Subcutaneous adipose tissue (tissue), 4 donors: ENCODE results near the gene STT3B. TPM values are rescaled to one million over a fixed set of nuclear protein-coding genes. Genes with fewer than 3 reads are reported as not detected.

ENCODE experiments used
- total RNA-seq, 4 donors: library from RNA; depleted of rRNA; stranded (reverse); fragments of >200 nt; gene quantifications; one replicate each; pipeline ENCODE4 v1.1.0, GENCODE V29; 2016
- TF ChIP-seq, protein P1 (sequence below): fragments of 450-650 bp; IDR thresholded peaks from one replicate; pipeline ENCODE4 v1.5.1; 2016; ENCODE audit warnings: low read depth, mild to moderate bottlenecking, control low read depth, antibody characterized with exemption, moderate library complexity

STT3B gene
- total RNA-seq, 4 donors from 2014 or later = 57.6 to 128 (median 103) TPM

DNA sequence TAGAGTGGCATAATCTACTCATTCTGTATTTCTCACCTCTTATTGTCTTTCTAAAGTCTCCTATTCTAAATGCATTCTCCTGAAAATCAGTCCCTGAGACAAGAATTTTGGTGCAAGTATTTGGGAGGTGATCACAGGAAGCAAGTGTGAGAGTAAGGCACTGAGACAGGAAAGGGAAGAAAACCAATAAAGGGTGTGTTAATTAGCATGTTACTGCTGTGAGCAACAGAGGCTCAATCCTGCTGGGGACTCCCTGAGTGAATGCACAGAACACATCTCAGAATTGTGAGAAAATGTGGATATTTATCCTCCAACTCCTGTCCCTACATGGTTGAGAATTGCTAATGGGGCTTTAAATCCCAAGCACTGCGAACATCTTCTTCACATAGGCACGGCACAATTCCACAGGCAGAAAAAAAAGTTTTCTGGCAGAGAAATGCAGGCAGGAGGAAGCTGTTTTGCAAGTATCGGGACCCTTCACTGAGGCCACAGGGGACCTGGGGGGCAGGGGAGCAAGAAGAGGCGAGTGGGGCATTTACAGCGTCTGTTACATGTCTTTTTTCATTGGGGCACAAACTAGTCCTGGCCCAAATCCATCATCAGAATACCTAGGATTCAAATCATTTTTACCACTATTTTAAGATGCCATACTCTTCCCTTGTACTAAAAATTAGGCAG is 27.2 kb upstream of the STT3B start:
- TF ChIP-seq, protein P1, sequence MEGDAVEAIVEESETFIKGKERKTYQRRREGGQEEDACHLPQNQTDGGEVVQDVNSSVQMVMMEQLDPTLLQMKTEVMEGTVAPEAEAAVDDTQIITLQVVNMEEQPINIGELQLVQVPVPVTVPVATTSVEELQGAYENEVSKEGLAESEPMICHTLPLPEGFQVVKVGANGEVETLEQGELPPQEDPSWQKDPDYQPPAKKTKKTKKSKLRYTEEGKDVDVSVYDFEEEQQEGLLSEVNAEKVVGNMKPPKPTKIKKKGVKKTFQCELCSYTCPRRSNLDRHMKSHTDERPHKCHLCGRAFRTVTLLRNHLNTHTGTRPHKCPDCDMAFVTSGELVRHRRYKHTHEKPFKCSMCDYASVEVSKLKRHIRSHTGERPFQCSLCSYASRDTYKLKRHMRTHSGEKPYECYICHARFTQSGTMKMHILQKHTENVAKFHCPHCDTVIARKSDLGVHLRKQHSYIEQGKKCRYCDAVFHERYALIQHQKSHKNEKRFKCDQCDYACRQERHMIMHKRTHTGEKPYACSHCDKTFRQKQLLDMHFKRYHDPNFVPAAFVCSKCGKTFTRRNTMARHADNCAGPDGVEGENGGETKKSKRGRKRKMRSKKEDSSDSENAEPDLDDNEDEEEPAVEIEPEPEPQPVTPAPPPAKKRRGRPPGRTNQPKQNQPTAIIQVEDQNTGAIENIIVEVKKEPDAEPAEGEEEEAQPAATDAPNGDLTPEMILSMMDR = no peak

DNA sequence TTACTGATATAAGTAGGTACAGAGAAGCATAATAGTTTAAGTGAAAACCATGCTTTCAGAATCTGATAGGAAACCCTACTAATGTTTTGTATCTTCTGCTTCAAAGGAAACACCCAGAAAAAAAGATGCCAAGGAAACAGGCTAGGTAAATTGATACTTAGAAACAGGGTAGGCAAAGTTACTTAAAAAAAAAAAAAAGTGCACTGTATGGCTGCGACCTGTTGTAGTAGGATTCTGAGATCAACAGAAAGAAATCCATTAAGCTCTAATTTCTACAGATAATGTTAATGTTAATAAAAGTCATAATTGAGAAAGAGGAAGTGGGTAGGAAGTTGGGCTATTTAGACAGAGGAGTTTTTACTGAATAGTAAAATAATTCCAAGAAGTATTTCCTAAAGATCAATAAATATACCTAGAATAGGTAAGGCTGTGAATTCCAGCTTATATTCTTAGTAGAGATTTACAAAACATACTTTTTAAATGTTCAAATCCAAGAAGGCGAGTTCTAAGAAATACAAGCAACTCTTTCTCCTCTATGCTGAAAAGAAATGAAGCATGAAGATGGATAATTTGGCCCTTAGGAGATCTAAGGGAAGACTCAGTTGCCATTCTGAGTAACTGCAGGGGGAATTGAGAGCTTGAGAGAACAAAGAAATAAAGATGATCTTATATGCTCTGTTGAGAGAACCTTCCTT is 24.1 kb upstream of the STT3B start:
- TF ChIP-seq, protein P1 = no peak

DNA sequence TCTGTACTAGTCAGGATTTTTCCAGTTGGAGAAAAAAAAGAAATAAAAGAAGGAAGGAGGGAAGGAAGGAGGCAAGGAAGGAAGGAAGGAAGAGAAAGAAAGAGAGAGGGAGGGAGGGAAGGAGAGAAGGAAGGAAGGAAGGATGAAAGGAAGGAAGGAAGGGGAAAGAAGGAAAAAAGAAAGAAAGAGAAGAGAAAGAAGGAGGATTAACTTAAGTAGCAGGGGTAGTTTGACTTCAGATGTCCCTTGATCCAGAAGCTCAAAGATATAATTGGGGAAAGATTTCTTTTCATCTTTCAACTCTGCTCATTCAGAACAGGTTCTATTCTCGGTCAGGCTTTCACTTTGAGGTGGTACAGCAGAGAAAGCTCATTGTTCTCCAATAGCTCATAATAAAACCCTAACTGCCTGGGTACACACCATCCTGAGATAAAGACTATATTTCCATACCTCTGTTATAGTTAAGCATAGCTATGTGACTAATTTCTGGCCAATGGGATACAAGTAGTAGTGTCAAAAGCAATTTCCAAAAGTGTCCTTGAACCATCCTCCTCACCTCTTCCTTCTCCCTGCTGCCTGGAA is 23.5 kb upstream of the STT3B start:
- TF ChIP-seq, protein P1 = no peak

DNA sequence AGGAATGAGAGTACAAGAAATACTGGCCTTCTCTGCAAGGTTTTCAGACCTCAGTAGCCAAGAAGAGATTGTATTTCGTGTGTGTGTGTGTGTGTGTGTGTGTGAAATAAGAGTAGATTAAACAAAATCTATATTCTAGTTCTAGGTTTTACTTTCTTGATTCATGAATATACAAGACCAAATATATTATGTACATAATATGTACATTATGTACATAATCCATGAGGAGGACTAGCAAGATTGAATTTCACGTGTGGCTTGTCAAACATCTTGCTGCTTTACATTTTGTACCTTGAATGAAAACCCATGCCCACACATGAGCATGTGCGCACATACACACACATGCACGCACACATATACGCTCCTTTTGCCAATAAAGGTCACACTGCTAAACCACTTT is 18.2 kb upstream of the STT3B start:
- TF ChIP-seq, protein P1 = no peak

DNA sequence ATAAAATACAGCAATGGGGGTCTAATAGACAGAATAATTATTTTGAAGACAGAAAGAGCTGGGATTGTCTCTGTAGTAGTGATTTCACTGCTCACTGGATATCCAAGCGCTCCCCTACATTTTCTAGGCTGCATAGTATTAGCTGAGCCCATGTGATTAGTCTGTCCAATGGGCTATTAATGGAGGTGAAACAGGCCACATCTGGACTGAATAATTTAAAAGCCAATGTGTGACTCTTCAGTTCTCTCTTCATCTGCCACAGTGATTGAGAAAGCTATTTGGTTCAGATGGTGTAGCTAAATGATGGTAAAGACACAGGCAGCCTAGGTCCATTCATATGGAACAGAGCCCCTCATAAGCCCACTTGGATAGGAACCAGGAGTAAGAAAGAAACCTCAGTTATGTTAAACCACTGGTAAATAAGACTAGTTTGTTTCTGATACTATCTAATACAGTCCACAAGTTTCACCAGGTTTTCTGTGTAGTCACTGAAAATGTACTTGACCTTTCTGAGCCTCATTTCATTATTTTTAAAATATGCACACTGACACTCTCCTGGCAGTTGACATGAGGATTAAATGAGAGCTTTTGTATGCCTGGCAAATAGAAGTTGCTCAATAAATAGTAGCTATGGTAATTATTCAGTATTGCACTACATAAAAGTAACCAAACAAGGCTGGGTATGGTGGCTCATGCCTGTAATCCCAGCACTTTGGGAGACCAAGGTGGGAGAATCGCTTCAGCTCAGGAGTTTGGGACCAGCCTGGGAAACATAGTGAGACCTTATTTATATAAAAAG is 17.0 kb upstream of the STT3B start:
- TF ChIP-seq, protein P1 = no peak

DNA sequence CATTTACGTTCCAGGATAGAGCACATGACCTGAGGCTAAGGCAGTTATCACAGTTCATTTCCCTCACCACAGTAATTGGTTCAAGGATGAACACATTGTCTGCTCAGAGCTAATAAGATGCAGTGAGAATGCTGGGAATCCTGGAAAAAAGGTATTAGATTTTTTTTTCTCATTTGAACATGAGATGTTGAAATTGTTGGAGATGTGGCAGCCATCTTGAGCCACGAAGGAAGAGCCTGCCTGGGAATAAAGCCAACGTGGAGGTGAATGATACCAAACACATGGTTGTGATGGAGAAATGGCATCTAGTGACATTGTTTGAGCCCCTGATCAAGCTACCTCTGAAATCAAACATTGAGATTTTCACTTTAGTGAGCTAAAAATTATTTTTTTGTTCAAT is 16.0 kb upstream of the STT3B start:
- TF ChIP-seq, protein P1 = no peak

DNA sequence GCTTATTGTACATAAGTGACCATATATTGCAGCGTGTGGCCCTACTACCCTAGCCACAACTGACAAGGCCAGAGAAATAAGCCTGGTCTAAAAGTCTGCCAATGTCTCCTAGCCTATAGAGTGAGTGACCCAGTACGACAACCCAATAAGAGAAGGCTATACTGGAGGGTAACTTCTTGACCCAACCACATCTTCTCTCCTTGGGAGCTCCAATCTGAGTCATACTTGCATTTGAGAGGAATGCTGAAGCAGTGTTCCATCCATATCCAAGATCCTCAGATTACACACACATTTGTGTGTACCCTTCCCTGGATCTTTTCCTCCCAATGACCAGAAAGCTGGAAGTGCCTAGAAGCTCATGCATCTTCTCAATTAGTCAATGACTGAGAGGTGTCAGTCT is 11.3 kb upstream of the STT3B start:
- TF ChIP-seq, protein P1 = no peak
